GM21723 (cell line): ENCODE data around the gene FAR2.
A peak's percentile ranks its signal among the peaks of the same experiment; 100 is the strongest.
"Not testable (repeated sequence)": the region's sequence is repeated elsewhere in the genome, so short reads cannot be mapped to it uniquely, and the experiment has no call there.

Source experiments
- ATAC-seq: cut with Tn5 transposase; IDR thresholded peaks from one replicate; pipeline ENCODE4 v1.9.1; 2021; ENCODE audit warnings: mild to moderate bottlenecking, moderate library complexity; ENCODE audit not compliant: unreplicated experiment

Gene FAR2

DNA sequence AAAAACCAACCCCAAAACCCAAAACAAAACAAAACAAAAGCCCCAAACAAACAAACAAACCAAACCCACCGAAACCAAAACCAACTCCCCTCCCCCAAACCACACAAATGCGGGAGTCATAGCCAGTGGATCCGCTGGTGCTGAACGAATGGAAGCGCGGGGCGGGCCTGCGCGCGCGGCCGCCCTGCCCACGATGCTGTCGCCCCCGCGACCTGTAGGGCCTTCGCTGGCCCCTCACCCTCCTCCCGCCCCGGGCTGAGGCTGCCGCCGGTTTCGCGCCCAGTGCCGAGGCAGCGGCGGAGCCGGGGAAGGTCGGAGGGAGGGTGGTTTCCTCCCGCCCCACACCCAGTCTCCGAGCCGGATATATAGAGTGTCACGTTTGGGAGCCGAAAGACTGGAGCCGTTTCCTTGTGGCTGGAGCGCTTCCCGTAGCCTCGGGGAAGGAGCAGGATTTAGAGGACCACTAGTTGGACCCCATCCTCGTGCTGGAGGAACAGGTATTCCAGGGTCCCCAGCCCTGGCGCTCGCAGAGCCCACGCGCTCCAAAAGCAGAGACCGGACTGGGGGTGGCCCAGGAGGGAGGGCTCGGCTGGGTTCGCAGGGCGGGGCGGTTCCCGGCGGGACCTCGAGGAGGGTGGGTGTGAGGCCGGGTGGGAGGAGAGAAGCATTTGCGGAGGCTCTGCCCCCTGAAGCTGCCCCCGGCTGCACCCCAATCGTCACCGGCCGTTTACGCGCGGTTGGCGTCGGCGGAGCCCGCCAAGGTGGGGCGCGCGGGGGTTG is at the start of gene FAR2:
TSS of gene FAR2 (plus strand) at position 368 of the 780 bp plus-strand sequence. CDS start 121,172 bp downstream, outside the sequence.
- ATAC-seq = peak; percentile 48

- ATAC-seq = no peak
Observed at GRCh38 chr12:29102741-29103140, 46.3 kb upstream of the FAR2 start.

GRCh38 chr12:29103539-29103974 is 45.5 kb upstream of the FAR2 start:
- ATAC-seq = peak; percentile 97

GRCh38 chr12:29104516-29104915 is 44.6 kb upstream of the FAR2 start:
- ATAC-seq = no peak

DNA sequence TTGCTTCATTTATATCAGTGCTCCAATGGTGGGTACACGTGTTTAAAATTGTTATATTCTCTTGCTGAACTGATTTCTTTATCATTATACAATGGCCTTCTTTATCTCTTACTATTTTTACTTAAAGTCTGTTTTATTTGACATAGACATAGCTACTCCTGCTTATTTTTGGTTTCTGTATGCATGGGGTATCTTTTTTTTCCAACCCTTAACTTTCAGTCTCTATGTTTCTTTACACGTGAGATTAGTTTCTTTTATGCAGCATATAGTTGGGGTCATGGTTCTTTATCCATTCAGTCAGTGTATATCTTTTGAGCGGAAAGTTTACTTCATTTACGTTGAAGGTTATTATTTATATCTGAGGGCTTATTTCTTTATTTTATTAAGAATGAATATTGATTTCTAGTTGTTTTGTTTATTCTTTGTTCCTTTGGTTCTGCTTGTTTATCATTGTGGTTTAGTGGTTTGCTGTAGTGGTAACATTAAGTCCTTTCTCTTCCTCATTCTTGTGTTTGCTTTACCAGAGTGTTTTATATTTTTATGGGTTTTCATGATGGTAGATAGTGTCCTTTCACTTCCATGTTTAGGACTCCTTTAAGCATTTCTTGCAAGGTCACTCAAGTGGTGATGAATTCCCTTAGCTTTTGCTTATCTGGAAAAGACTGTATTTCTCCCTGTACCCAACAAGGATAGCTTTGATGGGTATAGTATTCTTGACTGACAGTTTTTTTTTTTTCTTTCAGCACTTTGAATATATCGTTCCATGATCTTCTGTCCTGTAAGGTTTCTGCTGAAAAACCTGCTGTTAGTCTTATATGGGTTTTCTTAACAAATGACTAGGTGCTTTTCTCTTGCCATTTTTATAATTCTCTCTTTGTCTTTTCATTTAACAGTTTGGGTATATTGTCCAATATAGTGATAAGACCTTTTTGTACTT is 38.3 kb upstream of the FAR2 start:
- ATAC-seq = peak; percentile 77

DNA sequence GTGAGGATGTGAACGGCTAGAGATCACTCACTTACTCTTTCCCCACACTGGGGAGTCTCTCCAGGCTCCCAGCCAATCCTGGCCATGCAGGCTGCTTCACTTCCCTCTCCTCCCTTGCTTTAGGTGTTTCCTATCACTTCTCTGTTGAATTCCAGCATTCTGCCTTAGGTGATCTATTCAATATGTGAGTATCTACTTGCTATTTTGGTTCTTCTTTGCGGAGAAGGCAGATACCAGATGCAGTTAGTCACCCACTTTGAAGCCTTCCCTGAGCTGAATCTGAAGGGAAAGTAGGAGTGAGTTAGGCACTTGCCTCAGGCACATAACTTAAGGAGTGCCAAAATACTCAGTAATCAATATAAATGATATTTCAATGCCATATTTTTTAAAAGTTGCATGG is 36.0 kb upstream of the FAR2 start:
- ATAC-seq = no peak

DNA sequence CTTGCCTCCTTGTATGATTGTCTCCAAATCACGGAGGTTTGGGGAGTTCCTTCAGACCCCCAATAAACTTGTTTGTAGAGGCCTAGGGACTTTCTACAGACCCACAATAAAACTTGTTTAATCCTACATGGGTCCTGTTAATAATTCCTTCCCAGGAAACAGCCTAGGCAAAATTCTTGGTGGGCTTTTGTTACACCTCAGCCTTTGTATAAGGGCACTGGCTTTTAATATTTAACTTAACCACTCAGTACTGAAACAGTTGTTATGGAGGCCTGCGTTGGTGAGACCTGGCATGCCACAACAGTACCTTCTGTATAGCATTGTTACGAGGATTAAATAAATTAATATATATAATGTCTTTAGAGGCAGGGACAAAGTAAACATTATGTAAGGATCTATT is 32.7 kb upstream of the FAR2 start:
- ATAC-seq = no peak

DNA sequence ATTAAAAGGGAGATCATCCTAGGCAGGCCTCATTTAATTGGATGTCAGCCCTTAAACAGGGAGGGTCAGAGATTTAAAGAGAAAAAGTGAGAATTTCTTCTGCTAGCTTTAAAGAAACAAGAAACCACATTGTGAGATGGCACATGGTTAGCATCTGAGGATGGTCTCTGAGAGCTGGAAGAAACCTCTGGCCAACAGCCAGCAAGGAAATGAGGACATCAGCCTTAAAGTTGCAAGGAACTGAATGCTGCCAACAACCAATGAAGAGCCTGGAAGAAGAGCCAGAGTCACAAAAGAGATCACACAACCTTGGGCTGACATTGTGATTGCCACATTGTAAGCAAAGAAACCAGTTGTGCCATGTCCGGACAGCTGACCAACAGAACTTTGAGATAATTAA is 17.5 kb upstream of the FAR2 start:
- ATAC-seq = no peak

GRCh38 chr12:29132316-29132715 is 16.8 kb upstream of the FAR2 start:
- ATAC-seq = no peak

GRCh38 chr12:29133181-29133580 is 15.9 kb upstream of the FAR2 start:
- no peak for ATAC-seq

- no peak for ATAC-seq
Observed at GRCh38 chr12:29133680-29134079, 15.4 kb upstream of the FAR2 start.

- not testable (repeated sequence) for ATAC-seq
Observed at GRCh38 chr12:29138256-29138655, 10.8 kb upstream of the FAR2 start.

GRCh38 chr12:29138855-29139254 is 10.2 kb upstream of the FAR2 start:
- not testable (repeated sequence) for ATAC-seq

DNA sequence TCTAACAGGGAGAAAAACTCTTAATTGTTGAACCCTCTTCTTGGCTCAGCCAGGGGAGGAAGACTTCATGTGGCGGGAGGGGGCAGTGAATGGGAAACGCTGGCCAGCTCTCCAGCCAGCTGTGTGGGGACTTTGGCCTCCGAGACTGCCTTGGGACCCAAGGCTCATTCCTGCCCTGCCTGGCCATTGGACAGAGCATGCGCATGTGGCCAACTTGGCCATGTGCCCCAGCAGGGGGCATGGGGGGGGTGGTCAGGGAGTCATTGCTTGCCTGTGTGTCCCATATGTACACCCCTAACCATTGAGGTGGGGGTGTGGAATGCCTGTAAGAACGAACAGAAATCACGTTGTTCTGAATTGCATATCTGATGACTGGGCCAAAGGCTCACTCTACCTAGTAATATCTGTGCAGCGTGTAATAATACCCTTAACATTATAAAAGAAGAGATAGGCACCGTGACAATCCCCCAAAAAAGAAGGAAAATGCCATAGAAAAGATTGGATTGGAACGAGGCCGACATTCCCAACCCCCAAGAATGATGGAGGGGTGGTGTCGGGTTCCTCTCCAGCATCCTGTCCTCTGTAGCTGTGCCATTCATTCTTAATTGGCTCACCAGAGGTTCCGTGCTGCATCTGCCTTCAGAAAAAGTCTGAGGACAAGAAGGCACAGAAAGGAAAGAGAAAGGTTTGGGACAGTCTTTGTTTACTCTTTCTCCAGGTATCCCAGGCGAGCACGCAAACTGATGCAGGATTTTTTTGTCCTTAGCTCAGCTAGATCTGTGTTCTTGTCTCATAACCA is 3.5 kb upstream of the FAR2 start:
- no peak for ATAC-seq

DNA sequence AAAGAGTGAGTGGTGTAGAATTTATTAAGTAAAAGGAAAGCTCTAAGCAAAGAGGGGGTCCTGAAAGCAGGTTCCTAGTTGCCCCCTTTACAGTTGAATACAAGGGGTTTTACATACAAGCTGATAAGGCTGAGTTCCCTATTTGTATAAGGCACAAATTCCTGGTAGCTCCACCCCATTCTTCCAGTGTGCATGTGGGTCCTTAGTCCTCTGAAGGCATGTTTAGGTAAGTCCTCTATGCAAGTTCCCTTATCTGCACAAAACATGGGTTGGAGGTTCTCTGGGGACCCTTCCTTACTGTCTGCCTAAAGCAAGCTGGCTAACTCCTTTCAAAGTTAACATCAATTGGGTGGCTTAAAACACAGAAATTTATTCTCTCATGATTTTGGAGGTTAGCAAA is 2.9 kb upstream of the FAR2 start:
- ATAC-seq = no peak

- ATAC-seq = no peak
Observed at GRCh38 chr12:29147731-29148595, 1.1 kb upstream of the FAR2 start.

DNA sequence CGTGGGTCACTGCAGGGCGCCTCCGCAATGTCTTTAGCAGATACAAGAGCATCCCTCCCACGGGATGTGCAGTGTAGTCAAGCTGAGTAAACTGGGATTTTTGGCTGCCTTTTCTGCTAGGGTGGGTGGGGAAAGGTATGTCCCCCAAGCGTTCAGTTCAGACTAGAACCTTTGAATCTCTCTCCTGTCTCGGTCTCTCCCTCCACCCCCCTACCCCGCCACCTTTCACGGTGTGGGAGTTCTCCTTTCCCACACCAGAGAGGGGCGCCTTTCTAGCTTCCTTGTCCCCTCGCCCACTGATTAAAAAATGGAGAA is 525 bp upstream of the FAR2 start:
- peak; percentile 2 for ATAC-seq

DNA sequence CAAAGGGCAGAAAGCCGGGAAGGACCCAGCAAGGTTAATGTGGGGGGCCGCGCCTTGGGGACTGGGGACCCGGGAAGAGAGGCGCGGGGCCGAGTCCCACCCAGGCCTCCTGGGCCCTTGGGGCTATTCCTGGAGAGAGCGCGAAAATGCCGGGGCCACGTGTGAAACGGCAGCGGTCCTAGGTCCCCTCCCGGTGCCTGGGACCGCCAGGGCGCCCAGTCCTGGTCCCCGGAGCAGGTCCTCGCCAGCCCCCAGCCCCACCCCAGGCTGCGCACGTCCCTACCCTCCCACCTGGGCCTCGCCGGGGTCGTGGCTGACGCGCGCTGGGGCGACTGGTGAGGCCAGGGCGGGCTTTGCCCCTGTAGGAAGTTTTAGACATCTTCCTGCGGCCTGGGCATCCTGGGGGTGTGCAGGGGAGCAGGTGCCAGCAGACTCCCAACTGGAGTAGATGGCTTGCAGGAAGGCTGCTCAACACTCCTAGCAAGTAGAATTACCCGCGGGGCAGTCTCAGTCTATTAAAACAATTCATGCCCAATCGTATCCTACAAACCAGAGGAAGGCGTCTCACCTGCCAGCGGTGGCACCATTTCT is 708 bp downstream of the FAR2 start:
- ATAC-seq = peak; percentile 6

- ATAC-seq = no peak
Observed at GRCh38 chr12:29150462-29150861, 1.4 kb downstream of the FAR2 start.
